B cell (primary cell): ENCODE data around the gene SLC4A2. TPM values are rescaled to one million over a fixed set of nuclear protein-coding genes. Genes with fewer than 3 reads are reported as not detected.

ENCODE experiments used
- ATAC-seq: fragments of 200-7000 bp; cut with Tn5 transposase; one replicate; pipeline ENCODE4 v1.10.0; 2021; ENCODE audit warnings: low read depth, mild to moderate bottlenecking, moderate number of reproducible peaks, moderate library complexity
- CTCF ChIA-PET: fragments of 350-600 bp; sonication (Branson Sonifier 250); formaldehyde crosslinking; loops from one replicate; lab custom pipeline; 2021; ENCODE audit warnings: antibody characterized with exemption, inconsistent platforms; lab: Charles Lee
- POLR2A ChIA-PET: fragments of 350-600 bp; sonication (Branson Sonifier 250); formaldehyde crosslinking; loops from one replicate; lab custom pipeline; 2021; ENCODE audit warnings: antibody characterized with exemption; lab: Charles Lee
- DNase-seq: peaks from one replicate; pipeline ENCODE4 v3.0.0; 2013
- H2AFZ ChIP-seq: 2 replicates; pipeline ENCODE4 v1.6.1; 2012; ENCODE audit warnings: mild to moderate bottlenecking, low read depth, low read length; ENCODE audit not compliant: insufficient read depth, poor library complexity, severe bottlenecking
- H3K27ac ChIP-seq, 2 donors: 1 replicate in 1 of 2; 2 replicates in 1 of 2; pipeline ENCODE4 v1.5.1; 2012 to 2013; ENCODE audit warnings: low read length in 2 of 2, mild to moderate bottlenecking in 2 of 2, moderate library complexity in 1 of 2
- H3K27me3 ChIP-seq, 4 experiments: fragments of 200-600 bp in 1 of 4; sonication (generic) in 1 of 4; replicated peaks in 1 of 4; 1 replicate in 2 of 4; 2 replicates in 2 of 4; pipeline versions ENCODE4 v1.6.1 to v1.7.0; 2013 to 2016; ENCODE audit warnings: low read length in 3 of 4, mild to moderate bottlenecking in 2 of 4, mixed read lengths in 1 of 4, moderate library complexity in 1 of 4; ENCODE audit not compliant: insufficient read depth in 4 of 4, control insufficient read depth in 3 of 4; ENCODE audit errors: control extremely low read depth in 1 of 4
- H3K36me3 ChIP-seq, 2 experiments: replicated peaks in 1 of 2; 1 replicate in 1 of 2; 2 replicates in 1 of 2; pipeline versions ENCODE4 v1.6.1 to v1.7.1; 2013; ENCODE audit warnings: low read length in 1 of 2; ENCODE audit not compliant: insufficient read depth in 2 of 2, control insufficient read depth in 1 of 2; ENCODE audit errors: control extremely low read depth in 1 of 2, extremely low read depth in 1 of 2
- H3K4me1 ChIP-seq, 2 donors: fragments of 200-600 bp in 1 of 2; sonication (generic) in 1 of 2; 1 replicate in 1 of 2; 2 replicates in 1 of 2; pipeline versions ENCODE4 v1.5.1 to v1.6.1; 2013 to 2017; ENCODE audit warnings: low read length in 2 of 2; ENCODE audit not compliant: control insufficient read depth in 2 of 2, insufficient read depth in 2 of 2
- H3K4me2 ChIP-seq: replicated peaks from 2 replicates; pipeline ENCODE3; 2012; ENCODE audit warnings: mild to moderate bottlenecking, low read depth, low read length; ENCODE audit not compliant: poor library complexity, severe bottlenecking
- H3K4me3 ChIP-seq, 5 experiments: fragments of 200-600 bp in 1 of 5; sonication (generic) in 1 of 5; 1 replicate in 3 of 5; 2 replicates in 2 of 5; pipeline versions ENCODE4 v1.5.1 to v1.7.0; 2011 to 2016; ENCODE audit warnings: low read length in 4 of 5, mild to moderate bottlenecking in 4 of 5, low read depth in 2 of 5, control low read depth in 1 of 5, moderate library complexity in 1 of 5; ENCODE audit not compliant: insufficient read depth in 1 of 5; ENCODE audit errors: control extremely low read depth in 1 of 5, extremely low read depth in 1 of 5
- H3K79me2 ChIP-seq: fragments of 200-600 bp; sonication (generic); one replicate; pipeline ENCODE4 v1.6.0; 2016; ENCODE audit warnings: low read length; ENCODE audit not compliant: control insufficient read depth, insufficient read depth
- H3K9ac ChIP-seq: fragments of 200-600 bp; sonication (generic); 2 replicates; pipeline ENCODE4 v1.6.1; 2017; ENCODE audit warnings: mild to moderate bottlenecking, low read length, moderate library complexity
- H3K9me3 ChIP-seq, 3 donors: one replicate each; pipeline versions ENCODE4 v1.6.1 to v1.7.1; 2013; ENCODE audit warnings: low read length in 2 of 3; ENCODE audit not compliant: control insufficient read depth in 2 of 3, insufficient read depth in 1 of 3; ENCODE audit errors: control extremely low read depth in 1 of 3
- H4K20me1 ChIP-seq: 2 replicates; pipeline ENCODE4 v1.6.0; 2012; ENCODE audit warnings: mild to moderate bottlenecking, low read length; ENCODE audit not compliant: insufficient read depth, control insufficient read depth, poor library complexity, severe bottlenecking
- H3K27ac Mint-ChIP-seq: one replicate; pipeline ENCODE4 v1.8.0; 2021; ENCODE audit warnings: mixed read lengths
- H3K27me3 Mint-ChIP-seq: one replicate; pipeline ENCODE4 v1.8.0; 2021; ENCODE audit warnings: mixed read lengths
- H3K4me1 Mint-ChIP-seq: one replicate; pipeline ENCODE4 v1.8.0; 2021; ENCODE audit warnings: mixed read lengths
- H3K4me3 Mint-ChIP-seq: one replicate; pipeline ENCODE4 v1.8.0; 2021; ENCODE audit warnings: mixed read lengths
- H3K9me3 Mint-ChIP-seq: one replicate; pipeline ENCODE4 v1.8.0; 2022; ENCODE audit warnings: mixed read lengths; ENCODE audit not compliant: insufficient read depth
- CTCF ChIP-seq: fragments of 200-600 bp; IDR thresholded peaks from one replicate; pipeline ENCODE4 v1.8.0; 2022; ENCODE audit warnings: antibody characterized with exemption, mild to moderate bottlenecking
- EZH2 ChIP-seq: IDR thresholded peaks from 2 replicates; pipeline ENCODE4 v1.6.1; 2012; ENCODE audit warnings: borderline replicate concordance, low read depth, mild to moderate bottlenecking, moderate library complexity, low read length; ENCODE audit not compliant: insufficient read depth, poor library complexity, severe bottlenecking
- WGBS: methylation state at CpG from one replicate; pipeline ENCODE4 v1.1.5; 2013; ENCODE audit warnings: missing lambda C conversion rate; ENCODE audit not compliant: insufficient coverage; 5-methylcytosine and 5-hydroxymethylcytosine counted together
- intact Hi-C: fragments of 100-400 bp; cut with micrococcal nuclease; formaldehyde crosslinking; loops from one replicate; pipeline ENCODE4 v1.10.0; 2022
- polyA plus RNA-seq: library from polyadenylated mRNA; depleted of rRNA; stranded (reverse); fragments of >200 nt; gene quantifications from 2 replicates; pipeline ENCODE4 v1.2.3, GENCODE V29; 2012
- total RNA-seq, 2 donors: library from RNA; stranded (reverse); fragments of 120-200 nt in 1 of 2; gene quantifications; 1 replicate in 1 of 2; 2 replicates in 1 of 2; pipeline versions ENCODE4 v1.2.3 to v1.2.4, GENCODE V29; 2013 to 2022

Gene SLC4A2
- total and polyA plus RNA-seq, 2 donors (not counting 1 experiment from before 2014, with no cell fraction given) = 82.8 to 113 TPM

- Histone ChIP-seq H3K4me1 (peaks cover 9 to 19% of the 10 kb centered on the region in 2 donors), H3K4me2 (no peak overlapping the region), H3K9me3 (no peaks in the 10 kb centered on the region), H2AFZ (no peak overlapping the region), H4K20me1 (peaks cover 8% of the 10 kb centered on the region), H3K9ac (no peak overlapping the region), H3K36me3 (peaks cover 0 to 23% of the 10 kb centered on the region in 2 experiments), H3K4me3 (no peak overlapping the region), H3K27me3 (no peaks in the 10 kb centered on the region), H3K79me2 (peaks cover 14% of the 10 kb centered on the region), H3K27ac (no peak overlapping the region)
- H3K27ac Mint-ChIP-seq = no peak overlapping the region
- DNase-seq (no peak), ATAC-seq (no peak)
- H3K9me3 Mint-ChIP-seq = no peaks in the 10 kb centered on the region
- peaks cover 19% of the 10 kb centered on the region for H3K4me1 Mint-ChIP-seq
- no peaks in the 10 kb centered on the region for H3K27me3 Mint-ChIP-seq
- TF ChIP-seq CTCF (no peak), EZH2 (no peak)
- intact Hi-C loops = no loop called here
- WGBS = over 99% methylated on average over 7 of the region's 7 CpGs
- CTCF ChIA-PET = no interaction called here
- H3K4me3 Mint-ChIP-seq = no peak overlapping the region
- POLR2A ChIA-PET = no interaction called here
Measured at GRCh38 chr7:151075662-151075971, 16.2 kb downstream of the SLC4A2 start.

GRCh38 chr7:151075978-151076426 lies 16.6 kb downstream of the SLC4A2 start:
- Histone ChIP-seq H3K79me2 (peaks cover 16% of the 10 kb centered on the region), H3K27ac (no peak overlapping the region), H4K20me1 (peaks cover 10% of the 10 kb centered on the region), H2AFZ (no peak overlapping the region), H3K4me1 (peaks cover 11 to 22% of the 10 kb centered on the region in 2 donors), H3K27me3 (no peaks in the 10 kb centered on the region), H3K4me3 (no peak overlapping the region), H3K36me3 (peaks cover 0 to 20% of the 10 kb centered on the region in 2 experiments), H3K9ac (no peak overlapping the region), H3K4me2 (no peak overlapping the region), H3K9me3 (no peaks in the 10 kb centered on the region)
- Mint-ChIP-seq H3K4me3 (no peak overlapping the region), H3K27me3 (no peaks in the 10 kb centered on the region), H3K27ac (no peak overlapping the region), H3K4me1 (peaks cover 20% of the 10 kb centered on the region), H3K9me3 (no peaks in the 10 kb centered on the region)
- ATAC-seq (no peak), DNase-seq (peak; percentile 11)
- intact Hi-C loops = no loop called here
- CTCF ChIA-PET = interaction anchor here (1.5 kb wide), 1 partner anchor 8 kb away, joined by 4 read pairs; no protein-coding TSS in a partner anchor
- 94% methylated on average over 13 of the region's 22 CpGs for WGBS
- POLR2A ChIA-PET = interaction anchor here (0.6 kb wide), 1 partner anchor 800 kb away, joined by 3 read pairs; no protein-coding TSS in a partner anchor
- TF ChIP-seq EZH2 = no peak
- no peak for TF ChIP-seq CTCF
